ENCODE results near the gene FAM149A.

- no peak for TF ChIP-seq CTCF (IDR thresholded peaks at IDR 0.05; ENCODE audit: poor library complexity)
- no peak for TF ChIP-seq EZH2phosphoT487 (IDR thresholded peaks at IDR 0.05; ENCODE audit: low read depth, severe bottlenecking, unreplicated experiment)
- TF ChIP-seq EZH2 (IDR thresholded peaks at IDR 0.05; ENCODE audit: borderline replicate concordance) = no peak
Observed at GRCh38 chr4:186168750-186169149, 64.2 kb downstream of the FAM149A start.

Measured in hepatocyte (in vitro differentiated cells).